Measurements from ENCODE around the gene PLPPR3. TPM values are rescaled to one million over a fixed set of nuclear protein-coding genes. Genes with fewer than 3 reads are reported as not detected.

PLPPR3 gene
- total RNA-seq, 4 donors from 2014 or later: not detected

- Histone ChIP-seq H3K9me3 (no peaks in the 10 kb centered on the region), H3K36me3 (peaks cover 38% of the 10 kb centered on the region), H3K4me1 (peaks cover 52% of the 10 kb centered on the region), H3K27ac (peak overlapping the region; percentile 100), H3K4me3 (peak overlapping the region; percentile 69), H3K27me3 (no peaks in the 10 kb centered on the region)
- no peak for TF ChIP-seq POLR2AphosphoS5 (IDR thresholded peaks at IDR 0.05)
- no peak for TF ChIP-seq POLR2A (IDR thresholded peaks at IDR 0.05)
- TF ChIP-seq CTCF (IDR thresholded peaks at IDR 0.05): no peak
- TF ChIP-seq EP300 (IDR thresholded peaks at IDR 0.05): no peak
- no peak for DNase-seq (ENCODE audit: low spot score in 2 of 2)
- WGBS: 35% methylated on average over 13 of the region's 23 CpGs
These were observed 19.8 kb downstream of the PLPPR3 start for GRCh38 chr19:801861-802497.

GRCh38 chr19:801030-801860 is 20.5 kb downstream of the PLPPR3 start:
- no peak for TF ChIP-seq EP300 (IDR thresholded peaks at IDR 0.05)
- TF ChIP-seq POLR2AphosphoS5 (IDR thresholded peaks at IDR 0.05): peak in 1 of 3 donors; percentile 48
- no peak for TF ChIP-seq CTCF (IDR thresholded peaks at IDR 0.05)
- peaks cover 55% of the 10 kb centered on the region for H3K4me1 ChIP-seq
- WGBS: 21% methylated on average over 14 of the region's 29 CpGs
- no peaks in the 10 kb centered on the region for H3K9me3 ChIP-seq
- peaks cover 31% of the 10 kb centered on the region for H3K36me3 ChIP-seq
- no peak for DNase-seq (ENCODE audit: low spot score in 2 of 2)
- peak overlapping the region; percentile 69 for H3K4me3 ChIP-seq
- H3K27me3 ChIP-seq: no peaks in the 10 kb centered on the region
- peak overlapping the region; percentile 100 for H3K27ac ChIP-seq

GRCh38 chr19:800360-801029 is 21.3 kb downstream of the PLPPR3 start:
- no peak for TF ChIP-seq CTCF (IDR thresholded peaks at IDR 0.05)
- TF ChIP-seq POLR2AphosphoS5 (IDR thresholded peaks at IDR 0.05): no peak
- TF ChIP-seq EP300 (IDR thresholded peaks at IDR 0.05): no peak
- no peak for TF ChIP-seq POLR2A (IDR thresholded peaks at IDR 0.05)
- peaks cover 24% of the 10 kb centered on the region for H3K36me3 ChIP-seq
- peaks cover 63% of the 10 kb centered on the region for H3K4me1 ChIP-seq
- whole genome bisulfite sequencing: 21% methylated on average over 11 of the region's 17 CpGs
- DNase-seq (ENCODE audit: low spot score in 2 of 2): no peak
- peak overlapping the region; percentile 69 for H3K4me3 ChIP-seq
- H3K27me3 ChIP-seq: no peaks in the 10 kb centered on the region
- no peaks in the 10 kb centered on the region for H3K9me3 ChIP-seq
- H3K27ac ChIP-seq: peak overlapping the region; percentile 100

- peaks cover 67% of the 10 kb centered on the region for H3K4me1 ChIP-seq
- H3K27ac ChIP-seq: peak overlapping the region; percentile 100
- H3K9me3 ChIP-seq: no peaks in the 10 kb centered on the region
These were observed 22.5 kb downstream of the PLPPR3 start for GRCh38 chr19:799076-799881.

More at GRCh38 chr19:799076-799881, 22.5 kb downstream of the PLPPR3 start:
- Histone ChIP-seq H3K36me3 (peaks cover 11% of the 10 kb centered on the region), H3K4me3 (peak overlapping the region; percentile 69), H3K27me3 (no peaks in the 10 kb centered on the region)
- TF ChIP-seq POLR2A (IDR thresholded peaks at IDR 0.05) (no peak), POLR2AphosphoS5 (IDR thresholded peaks at IDR 0.05) (no peak), CTCF (IDR thresholded peaks at IDR 0.05) (no peak), EP300 (IDR thresholded peaks at IDR 0.05) (no peak)
- DNase-seq (ENCODE audit: low spot score in 2 of 2): no peak
- 5% methylated on average over 16 of the region's 28 CpGs for WGBS

Measured in suprapubic skin (tissue), 4 donors.